Neutrophil (primary cell): ENCODE measurements around the gene EREG.

Source experiments
- H3K27ac ChIP-seq: fragments of 200-600 bp; sonication (generic); 2 replicates; pipeline ENCODE4 v1.5.1; 2016; ENCODE audit warnings: mild to moderate bottlenecking, moderate library complexity
- H3K27me3 ChIP-seq: fragments of 200-600 bp; sonication (generic); 2 replicates; pipeline ENCODE4 v1.6.0; 2016; ENCODE audit warnings: mild to moderate bottlenecking
- H3K36me3 ChIP-seq: fragments of 200-600 bp; sonication (generic); 2 replicates; pipeline ENCODE4 v1.5.1; 2017
- H3K4me1 ChIP-seq, 2 experiments: fragments of 200-600 bp in 1 of 2; sonication (generic) in 1 of 2; 1 replicate in 1 of 2; 2 replicates in 1 of 2; pipeline versions ENCODE4 v1.5.1 to v1.6.1; 2013 to 2016; ENCODE audit warnings: low read depth in 1 of 2, low read length in 1 of 2, mild to moderate bottlenecking in 1 of 2, moderate library complexity in 1 of 2; ENCODE audit not compliant: control insufficient read depth in 1 of 2, insufficient read depth in 1 of 2
- H3K4me3 ChIP-seq, 2 experiments: fragments of 200-600 bp in 1 of 2; sonication (generic) in 1 of 2; 1 replicate in 1 of 2; 2 replicates in 1 of 2; pipeline ENCODE4 v1.5.1; 2013 to 2016; ENCODE audit warnings: low read depth in 1 of 2, low read length in 1 of 2, mild to moderate bottlenecking in 1 of 2, moderate library complexity in 1 of 2
- H3K9me3 ChIP-seq: fragments of 200-600 bp; sonication (generic); 2 replicates; pipeline ENCODE4 v1.5.1; 2016
- TF ChIP-seq, protein P1 (sequence below): fragments of 200-600 bp; sonication (generic); IDR thresholded peaks from 2 replicates; pipeline ENCODE4 v1.5.1; 2016; ENCODE audit warnings: antibody characterized with exemption

Gene EREG

DNA sequence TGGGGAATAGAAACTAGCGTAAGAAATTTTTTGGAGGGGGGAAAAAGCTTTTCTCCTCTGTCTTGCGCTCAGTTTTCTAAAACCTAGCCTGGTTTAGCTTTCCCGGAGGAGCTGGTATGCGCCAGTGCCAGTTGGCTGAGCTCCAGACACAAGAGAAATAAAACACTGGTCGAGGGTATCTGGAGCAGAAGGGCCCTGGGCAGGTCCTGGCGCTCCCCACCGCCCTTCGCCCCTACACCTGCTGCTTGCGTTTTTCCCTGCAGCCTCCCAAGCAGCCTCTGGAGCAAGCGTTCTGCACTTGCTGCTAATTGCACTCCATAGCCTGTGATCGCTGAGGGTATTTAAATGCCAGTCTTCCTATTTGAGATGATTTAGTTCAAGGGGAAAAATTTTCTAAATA lies 816 bp downstream of the EREG start:
- Histone ChIP-seq H3K27me3 (peaks cover 9% of the 10 kb centered on the region), H3K36me3 (no peaks in the 10 kb centered on the region), H3K27ac (no peak overlapping the region), H3K4me3 (peak overlapping the region in 1 of 2 experiments; percentile 55), H3K9me3 (no peaks in the 10 kb centered on the region), H3K4me1 (peaks cover 16 to 31% of the 10 kb centered on the region in 2 experiments)
- TF ChIP-seq, protein P1, sequence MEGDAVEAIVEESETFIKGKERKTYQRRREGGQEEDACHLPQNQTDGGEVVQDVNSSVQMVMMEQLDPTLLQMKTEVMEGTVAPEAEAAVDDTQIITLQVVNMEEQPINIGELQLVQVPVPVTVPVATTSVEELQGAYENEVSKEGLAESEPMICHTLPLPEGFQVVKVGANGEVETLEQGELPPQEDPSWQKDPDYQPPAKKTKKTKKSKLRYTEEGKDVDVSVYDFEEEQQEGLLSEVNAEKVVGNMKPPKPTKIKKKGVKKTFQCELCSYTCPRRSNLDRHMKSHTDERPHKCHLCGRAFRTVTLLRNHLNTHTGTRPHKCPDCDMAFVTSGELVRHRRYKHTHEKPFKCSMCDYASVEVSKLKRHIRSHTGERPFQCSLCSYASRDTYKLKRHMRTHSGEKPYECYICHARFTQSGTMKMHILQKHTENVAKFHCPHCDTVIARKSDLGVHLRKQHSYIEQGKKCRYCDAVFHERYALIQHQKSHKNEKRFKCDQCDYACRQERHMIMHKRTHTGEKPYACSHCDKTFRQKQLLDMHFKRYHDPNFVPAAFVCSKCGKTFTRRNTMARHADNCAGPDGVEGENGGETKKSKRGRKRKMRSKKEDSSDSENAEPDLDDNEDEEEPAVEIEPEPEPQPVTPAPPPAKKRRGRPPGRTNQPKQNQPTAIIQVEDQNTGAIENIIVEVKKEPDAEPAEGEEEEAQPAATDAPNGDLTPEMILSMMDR, result no peak

DNA sequence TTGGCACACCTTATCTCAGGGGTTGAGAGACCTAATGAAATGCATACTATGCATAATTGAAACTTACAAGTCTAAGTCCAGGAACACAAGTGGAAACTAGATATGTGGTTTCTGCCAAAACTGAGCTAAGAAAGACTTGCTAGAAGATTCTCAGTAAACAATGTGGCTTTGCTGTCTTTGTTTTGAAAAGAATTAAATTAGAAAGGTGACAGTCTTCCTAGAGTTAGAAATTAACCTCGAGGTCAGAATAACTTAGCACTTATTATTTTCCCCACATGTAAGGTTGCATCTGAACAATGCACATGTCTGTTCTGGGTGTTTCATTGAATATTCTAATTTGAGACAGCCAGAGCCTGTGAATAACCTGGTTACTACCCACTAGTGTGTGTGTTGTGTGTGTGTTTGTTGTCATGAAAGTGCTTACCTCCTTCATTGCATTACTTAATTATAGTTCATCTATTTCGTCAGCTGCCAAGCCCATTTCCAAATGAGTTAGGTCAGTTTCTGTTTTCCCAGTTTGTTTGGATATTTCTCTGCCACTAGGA lies 1.5 kb downstream of the EREG start:
- Histone ChIP-seq H3K4me1 (peaks cover 16 to 31% of the 10 kb centered on the region in 2 experiments), H3K27ac (no peak overlapping the region), H3K27me3 (peaks cover 9% of the 10 kb centered on the region), H3K9me3 (no peaks in the 10 kb centered on the region), H3K36me3 (no peaks in the 10 kb centered on the region), H3K4me3 (peak overlapping the region in 1 of 2 experiments; percentile 55)
- TF ChIP-seq, protein P1, result no peak

DNA sequence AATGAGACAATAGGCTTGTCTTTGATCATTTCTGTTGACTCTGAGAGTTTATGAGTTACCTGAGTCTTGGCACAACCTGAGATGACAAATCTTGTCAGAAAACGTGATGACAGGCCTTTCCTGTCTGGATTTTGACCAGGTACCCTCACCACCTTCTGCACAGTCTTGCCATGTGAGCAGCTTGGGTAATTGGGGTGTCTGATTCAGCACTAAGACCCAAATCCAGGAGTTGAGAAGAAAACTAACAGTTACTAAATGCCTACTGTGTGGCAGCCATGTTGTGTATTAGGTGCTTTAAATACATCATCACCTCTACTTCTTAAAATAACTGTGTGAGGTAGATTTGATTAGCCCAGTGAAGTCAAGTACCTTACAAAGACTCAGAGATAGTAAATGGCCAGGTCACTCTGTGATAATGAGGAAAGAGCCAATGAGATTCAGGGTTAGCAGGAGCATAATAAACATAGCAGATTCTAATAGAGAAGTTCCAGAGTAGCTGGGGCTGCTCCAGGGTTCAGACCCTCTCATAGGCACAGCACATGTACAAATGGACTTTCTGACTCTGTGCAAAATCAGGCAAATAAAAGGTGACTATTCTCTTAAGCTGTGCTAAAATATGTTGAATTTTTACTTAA lies 2.8 kb downstream of the EREG start:
- no peaks in the 10 kb centered on the region for H3K9me3 ChIP-seq
- H3K27me3 ChIP-seq, result peaks cover 9% of the 10 kb centered on the region
- no peak overlapping the region for H3K27ac ChIP-seq
- peaks cover 16 to 31% of the 10 kb centered on the region in 2 experiments for H3K4me1 ChIP-seq
- no peaks in the 10 kb centered on the region for H3K36me3 ChIP-seq
- H3K4me3 ChIP-seq, result no peak overlapping the region
- TF ChIP-seq, protein P1, result no peak

DNA sequence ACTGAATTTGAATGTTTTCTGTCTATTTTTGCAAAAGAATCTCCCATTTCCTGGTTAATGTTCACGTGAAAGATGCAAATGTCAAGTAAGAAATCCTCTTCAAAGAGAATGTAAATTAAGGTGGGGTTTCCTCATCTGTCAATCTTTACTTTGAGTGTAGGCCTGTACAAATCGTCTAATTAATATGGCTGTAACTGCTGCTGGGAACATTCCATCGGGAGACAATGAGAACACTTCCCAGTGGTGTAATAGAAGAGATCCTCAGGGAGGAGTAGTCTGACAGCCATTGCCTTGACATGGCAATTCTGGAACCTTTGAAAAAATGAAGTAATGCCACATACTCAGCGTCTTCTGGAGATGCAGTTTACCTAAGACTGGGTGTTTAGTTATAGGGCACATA lies 3.7 kb downstream of the EREG start:
- peaks cover 16 to 31% of the 10 kb centered on the region in 2 experiments for H3K4me1 ChIP-seq

DNA sequence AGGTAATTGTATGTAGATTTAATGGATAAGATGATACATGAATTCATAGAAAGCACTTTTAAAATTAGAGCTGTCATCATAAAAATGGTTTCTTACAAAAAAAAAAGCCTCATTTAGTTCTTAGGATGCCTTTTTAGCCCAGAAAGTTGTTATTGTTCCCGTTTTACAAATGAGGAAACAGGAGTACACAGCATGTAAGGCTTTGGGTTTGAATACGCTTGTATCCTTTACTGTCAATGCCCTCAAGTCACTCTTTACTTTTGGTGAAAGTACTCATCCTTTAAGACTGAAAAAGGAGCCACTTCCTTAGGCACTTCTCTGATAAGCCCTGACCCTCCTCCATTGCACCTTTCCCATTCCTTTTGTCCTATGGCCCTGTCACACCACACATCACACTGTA lies 4.9 kb downstream of the EREG start:
- H3K27me3 ChIP-seq, result peaks cover 5% of the 10 kb centered on the region
- TF ChIP-seq, protein P1, result no peak
- no peak overlapping the region for H3K27ac ChIP-seq
- no peak overlapping the region for H3K4me3 ChIP-seq
- H3K4me1 ChIP-seq, result peaks cover 12 to 29% of the 10 kb centered on the region in 2 experiments
- no peaks in the 10 kb centered on the region for H3K36me3 ChIP-seq
- no peaks in the 10 kb centered on the region for H3K9me3 ChIP-seq

More for the DNA sequence above, 3.7 kb downstream of the EREG start:
- H3K4me3 ChIP-seq, result no peak overlapping the region
- peaks cover 9% of the 10 kb centered on the region for H3K27me3 ChIP-seq
- H3K9me3 ChIP-seq, result no peaks in the 10 kb centered on the region
- no peak overlapping the region for H3K27ac ChIP-seq
- H3K36me3 ChIP-seq, result no peaks in the 10 kb centered on the region
- TF ChIP-seq, protein P1, result no peak
